ENCODE results near the gene COPZ2. TPM values are rescaled to one million over a fixed set of nuclear protein-coding genes. Genes with fewer than 3 reads are reported as not detected.

The COPZ2 gene
- total RNA-seq, 6 experiments from 2014 or later, result 209 to 260 (median 211) TPM

- peaks cover 32% of the 10 kb centered on the region for H3K36me3 Mint-ChIP-seq (ENCODE audit: low read depth)
- H3K9me3 Mint-ChIP-seq, result no peaks in the 10 kb centered on the region
- TF ChIP-seq CTCF (IDR thresholded peaks at IDR 0.05), result no peak
- H3K4me1 Mint-ChIP-seq (ENCODE audit: low read depth), result peaks cover 79% of the 10 kb centered on the region
- peak overlapping the region; percentile 99 for H3K27ac Mint-ChIP-seq
- peak overlapping the region; percentile 93 for H3K4me3 Mint-ChIP-seq
- DNase-seq, result peak; percentile 80
- H3K27me3 Mint-ChIP-seq (ENCODE audit: insufficient read depth), result peaks cover 4% of the 10 kb centered on the region
Measured at GRCh38 chr17:48048384-48049126, 11.0 kb upstream of the COPZ2 start.

- Mint-ChIP-seq H3K27me3 (ENCODE audit: insufficient read depth) (peaks cover 4% of the 10 kb centered on the region), H3K4me1 (ENCODE audit: low read depth) (peaks cover 78% of the 10 kb centered on the region), H3K9me3 (no peaks in the 10 kb centered on the region), H3K4me3 (peak within 1 kb of the TSS; percentile 93), H3K36me3 (ENCODE audit: low read depth) (peaks cover 29% of the 10 kb centered on the region), H3K27ac (peak within 1 kb of the TSS; percentile 99)
- peak; percentile 100 for DNase-seq
- no peak for TF ChIP-seq CTCF (IDR thresholded peaks at IDR 0.05)
Measured at GRCh38 chr17:48047741-48048383, 10.3 kb upstream of the COPZ2 start, which contains the start of gene NFE2L1. Gene NFE2L1 (plus strand): TSS chr17:48048359. CDS start chr17:48051119, 2,760 bp downstream.

- Mint-ChIP-seq H3K27me3 (ENCODE audit: insufficient read depth) (peaks cover 7% of the 10 kb centered on the region), H3K4me3 (peak overlapping the region; percentile 93), H3K36me3 (ENCODE audit: low read depth) (peaks cover 25% of the 10 kb centered on the region), H3K27ac (peak overlapping the region; percentile 99), H3K4me1 (ENCODE audit: low read depth) (peaks cover 72% of the 10 kb centered on the region), H3K9me3 (no peaks in the 10 kb centered on the region)
- no peak for TF ChIP-seq CTCF (IDR thresholded peaks at IDR 0.05)
- no peak for DNase-seq
Measured at GRCh38 chr17:48047113-48047740, 9.6 kb upstream of the COPZ2 start.

- Mint-ChIP-seq H3K27me3 (ENCODE audit: insufficient read depth) (peaks cover 5% of the 10 kb centered on the region), H3K4me3 (peak overlapping the region; percentile 93), H3K9me3 (no peaks in the 10 kb centered on the region), H3K27ac (peak overlapping the region; percentile 13; the same call in 1 of the 2 replicates), H3K4me1 (ENCODE audit: low read depth) (peaks cover 62% of the 10 kb centered on the region), H3K36me3 (ENCODE audit: low read depth) (peaks cover 16% of the 10 kb centered on the region)
- no peak for DNase-seq
- TF ChIP-seq CTCF (IDR thresholded peaks at IDR 0.05), result no peak
Measured at GRCh38 chr17:48046296-48046695, 8.7 kb upstream of the COPZ2 start.

GRCh38 chr17:48045316-48046001 lies 7.9 kb upstream of the COPZ2 start:
- Mint-ChIP-seq H3K4me1 (ENCODE audit: low read depth) (peaks cover 54% of the 10 kb centered on the region), H3K27me3 (ENCODE audit: insufficient read depth) (peaks cover 5% of the 10 kb centered on the region), H3K4me3 (no peak overlapping the region), H3K27ac (0 out of 2 replicates have a peak overlapping the region, but pooled peaks have one; percentile 11), H3K9me3 (no peaks in the 10 kb centered on the region), H3K36me3 (ENCODE audit: low read depth) (peaks cover 9% of the 10 kb centered on the region)
- DNase-seq, result no peak
- no peak for TF ChIP-seq CTCF (IDR thresholded peaks at IDR 0.05)

Measured in HFFc6 (cell line).